Loucy (cell line): ENCODE data around the gene UBE2C.

ENCODE experiments used
- H2AFZ ChIP-seq: fragments of 200-600 bp; sonication (generic); 2 replicates; pipeline ENCODE4 v1.6.0; 2016; ENCODE audit warnings: antibody characterized with exemption, mild to moderate bottlenecking, low read length, moderate library complexity
- H3F3A ChIP-seq: fragments of 200-600 bp; 2 replicates; pipeline ENCODE4 v1.6.0; 2016; ENCODE audit warnings: antibody characterized with exemption, low read depth, mild to moderate bottlenecking
- H3K27me3 ChIP-seq: fragments of 200-600 bp; sonication (generic); 2 replicates; pipeline ENCODE4 v1.6.1; 2014; ENCODE audit warnings: low read length, mild to moderate bottlenecking; ENCODE audit not compliant: insufficient read depth, poor library complexity, severe bottlenecking
- H3K36me3 ChIP-seq: fragments of 200-600 bp; sonication (generic); 2 replicates; pipeline ENCODE4 v1.6.1; 2016; ENCODE audit warnings: low read length; ENCODE audit not compliant: insufficient read depth
- H3K4me1 ChIP-seq: fragments of 200-600 bp; sonication (generic); 2 replicates; pipeline ENCODE4 v1.5.1; 2014; ENCODE audit warnings: low read length, mild to moderate bottlenecking; ENCODE audit not compliant: insufficient read depth, poor library complexity, severe bottlenecking
- H3K4me2 ChIP-seq: fragments of 200-600 bp; sonication (generic); 2 replicates; pipeline ENCODE4 v1.6.0; 2014; ENCODE audit warnings: antibody characterized with exemption, low read length, low read depth, mild to moderate bottlenecking; ENCODE audit not compliant: poor library complexity, severe bottlenecking
- H3K4me3 ChIP-seq: fragments of 200-600 bp; sonication (generic); 2 replicates; pipeline ENCODE4 v1.5.1; 2014; ENCODE audit warnings: low read length, mild to moderate bottlenecking, mixed read lengths; ENCODE audit not compliant: poor library complexity, severe bottlenecking
- H3K79me2 ChIP-seq: fragments of 200-600 bp; sonication (generic); 2 replicates; pipeline ENCODE4 v1.6.1; 2014; ENCODE audit warnings: low read length; ENCODE audit not compliant: insufficient read depth
- H3K9ac ChIP-seq: fragments of 200-600 bp; sonication (generic); 2 replicates; pipeline ENCODE4 v1.6.0; 2014; ENCODE audit warnings: mild to moderate bottlenecking, low read depth, low read length, moderate library complexity; ENCODE audit not compliant: poor library complexity, severe bottlenecking
- H3K9me2 ChIP-seq: fragments of 200-600 bp; sonication (generic); replicated peaks from 2 replicates; pipeline ENCODE4 v1.6.1; 2016; ENCODE audit warnings: low read depth, low read length, mixed read lengths
- H3K9me3 ChIP-seq: fragments of 200-600 bp; sonication (generic); 2 replicates; pipeline ENCODE4 v1.6.1; 2014; ENCODE audit warnings: mild to moderate bottlenecking, antibody characterized with exemption, low read length, low read depth; ENCODE audit not compliant: insufficient read depth
- H4K20me1 ChIP-seq: fragments of 200-600 bp; sonication (generic); 2 replicates; pipeline ENCODE4 v1.6.0; 2014; ENCODE audit warnings: antibody characterized with exemption, low read length, mild to moderate bottlenecking; ENCODE audit not compliant: insufficient read depth, poor library complexity, severe bottlenecking
- CTCF ChIP-seq: fragments of 200-600 bp; sonication (generic); conservative IDR thresholded peaks from 2 replicates; pipeline ENCODE4 v1.5.1; 2014; ENCODE audit warnings: mild to moderate bottlenecking, antibody characterized with exemption, low read length
- EZH2phosphoT487 ChIP-seq: fragments of 200-600 bp; IDR thresholded peaks from 2 replicates; pipeline ENCODE4 v1.6.1; 2018; ENCODE audit warnings: antibody characterized with exemption, mild to moderate bottlenecking, moderate library complexity, borderline replicate concordance

Gene UBE2C

GRCh38 chr20:45834797-45835161, 22.3 kb downstream of the UBE2C start:
- H3K4me3 ChIP-seq = no peak overlapping the region
- no peaks in the 10 kb centered on the region for H3K9me3 ChIP-seq
- H3K9me2 ChIP-seq = no peaks in the 10 kb centered on the region
- H3K79me2 ChIP-seq = no peaks in the 10 kb centered on the region
- H3K9ac ChIP-seq = no peak overlapping the region
- TF ChIP-seq EZH2phosphoT487 (no peak), CTCF (no peak)
- H3K27me3 ChIP-seq = no peaks in the 10 kb centered on the region
- no peaks in the 10 kb centered on the region for H4K20me1 ChIP-seq
- no peaks in the 10 kb centered on the region for H3K36me3 ChIP-seq
- peaks cover 8% of the 10 kb centered on the region for H3K4me1 ChIP-seq
- H3F3A ChIP-seq = no peaks in the 10 kb centered on the region
- H3K4me2 ChIP-seq = no peak overlapping the region
- H2AFZ ChIP-seq = no peak overlapping the region

GRCh38 chr20:45835329-45835765, 22.9 kb downstream of the UBE2C start:
- no peaks in the 10 kb centered on the region for H3K9me2 ChIP-seq
- H3K4me3 ChIP-seq = no peak overlapping the region
- no peaks in the 10 kb centered on the region for H4K20me1 ChIP-seq
- no peak overlapping the region for H3K4me2 ChIP-seq
- H3K9me3 ChIP-seq = no peaks in the 10 kb centered on the region
- TF ChIP-seq EZH2phosphoT487 (no peak), CTCF (no peak)
- H3K9ac ChIP-seq = no peak overlapping the region
- peaks cover 8% of the 10 kb centered on the region for H3K4me1 ChIP-seq
- H3K36me3 ChIP-seq = no peaks in the 10 kb centered on the region
- no peaks in the 10 kb centered on the region for H3K27me3 ChIP-seq
- no peak overlapping the region for H2AFZ ChIP-seq
- no peaks in the 10 kb centered on the region for H3F3A ChIP-seq
- no peaks in the 10 kb centered on the region for H3K79me2 ChIP-seq

- H3K4me3 ChIP-seq = no peak overlapping the region
- no peaks in the 10 kb centered on the region for H3K79me2 ChIP-seq
- H3K36me3 ChIP-seq = no peaks in the 10 kb centered on the region
- no peaks in the 10 kb centered on the region for H3F3A ChIP-seq
- H3K9me2 ChIP-seq = no peaks in the 10 kb centered on the region
- TF ChIP-seq EZH2phosphoT487 = no peak
- TF ChIP-seq CTCF = no peak
- H3K9me3 ChIP-seq = no peaks in the 10 kb centered on the region
- no peak overlapping the region for H3K4me2 ChIP-seq
- H3K4me1 ChIP-seq = peaks cover 8% of the 10 kb centered on the region
- no peak overlapping the region for H2AFZ ChIP-seq
- H3K27me3 ChIP-seq = no peaks in the 10 kb centered on the region
- H4K20me1 ChIP-seq = no peaks in the 10 kb centered on the region
- no peak overlapping the region for H3K9ac ChIP-seq
Observed at GRCh38 chr20:45835825-45836224, 23.4 kb downstream of the UBE2C start.
